Stimulated activated CD8-positive, alpha-beta memory T cell treated with anti-CD3 and anti-CD28 coated beads, Interleukin-7, amount 100 ng/mL, for 24 hours (primary cell): ENCODE measurements around the gene AGBL3.

Experiments used
- DNase-seq: peaks from one replicate; pipeline ENCODE4 v3.0.0-alpha.2; 2020; ENCODE audit warnings: low read depth

Gene AGBL3

DNA sequence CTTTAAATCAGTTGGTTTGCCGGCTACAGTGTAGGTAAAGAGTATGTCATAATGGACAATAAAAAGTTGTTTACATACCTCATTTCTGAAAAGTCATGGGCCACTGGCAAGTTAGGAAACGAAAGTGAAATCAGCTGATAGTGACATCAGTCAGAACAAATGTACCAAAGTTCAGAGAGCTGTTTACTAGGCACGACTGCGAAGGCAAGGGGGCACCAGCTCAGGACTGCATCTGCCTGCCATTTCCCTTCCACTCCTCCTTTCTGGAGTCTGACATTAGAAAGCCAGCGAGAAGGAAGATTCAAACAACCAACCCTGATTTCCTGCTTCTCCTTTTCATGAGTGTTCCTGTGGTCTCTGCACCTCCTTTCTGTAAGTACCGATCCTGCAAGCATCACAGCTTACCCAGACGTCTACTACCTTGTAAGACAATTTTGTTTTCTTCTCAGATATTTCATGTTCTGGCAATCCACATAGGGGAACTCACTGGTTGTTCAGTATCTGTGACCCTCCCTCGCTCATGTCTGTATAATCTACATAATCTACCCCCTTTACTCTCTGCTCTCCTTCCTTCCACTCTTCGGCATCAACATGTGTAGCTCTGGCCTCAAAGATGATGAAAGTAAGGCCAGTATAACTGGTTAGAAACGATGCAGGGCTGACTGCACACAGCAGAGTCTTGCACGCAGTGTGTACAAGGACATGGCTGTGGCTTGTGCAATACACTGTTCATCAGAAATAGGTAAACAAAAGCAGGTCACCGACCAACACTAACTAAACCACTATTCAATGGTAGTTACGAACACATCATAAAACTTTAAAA, 161.8 kb downstream of the AGBL3 start, which contains the start of gene TMEM140:
Gene TMEM140 (plus strand): TSS at position 174 of the 823 bp plus-strand sequence. CDS start 16,370 bp downstream, outside the sequence.
- DNase-seq, result no peak

DNA sequence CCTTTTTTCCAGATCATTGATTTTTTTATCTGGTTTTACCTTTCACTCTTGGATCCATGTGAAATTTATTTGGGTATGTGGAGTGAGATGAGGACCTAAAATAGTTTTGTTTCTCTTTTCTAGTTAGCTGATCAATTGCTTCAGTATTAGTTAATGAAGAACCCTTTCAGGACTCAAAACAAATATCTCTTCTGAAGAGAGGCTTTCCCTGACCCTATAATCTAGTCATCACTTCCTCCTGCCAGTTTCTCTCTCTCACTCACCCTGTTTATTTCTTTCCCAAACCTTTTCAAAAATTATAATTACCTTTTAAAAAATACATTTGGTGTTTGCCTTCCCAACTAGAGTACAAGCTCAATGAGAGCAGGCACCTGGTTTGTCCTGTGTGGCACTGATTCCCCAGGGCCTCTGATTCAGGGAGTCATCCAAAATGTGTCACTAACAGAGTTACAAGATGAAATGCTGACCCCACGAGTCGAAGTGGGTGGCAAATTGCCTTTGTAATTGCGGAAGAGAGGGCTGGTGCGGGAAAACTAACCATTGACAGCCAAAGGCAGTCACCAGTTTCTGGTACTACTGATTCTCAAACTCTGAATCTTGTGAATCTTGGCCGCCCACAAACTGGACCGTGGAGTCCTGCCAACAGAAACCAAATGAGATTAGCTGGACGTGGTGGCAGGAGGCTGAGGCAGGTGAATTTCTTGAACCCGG, 163.9 kb downstream of the AGBL3 start:
- DNase-seq, result no peak

DNA sequence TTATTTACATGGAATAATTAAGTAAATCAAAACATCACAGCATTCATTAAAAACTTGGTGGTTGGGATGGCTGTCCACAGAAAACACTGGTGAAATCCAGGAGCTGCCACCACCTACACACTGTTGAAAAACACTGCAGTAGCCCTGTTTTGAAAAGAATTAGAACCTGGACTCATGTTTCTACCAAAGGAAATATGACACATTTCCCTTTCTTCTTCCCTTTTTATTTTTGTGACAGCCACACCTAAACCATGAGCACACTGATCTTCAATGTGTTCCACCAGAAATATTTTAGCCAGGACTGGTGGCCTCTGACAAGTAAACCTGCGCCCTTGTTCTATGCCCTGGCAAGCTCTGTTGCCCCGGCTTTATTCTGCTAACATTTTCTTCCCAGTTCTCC, 164.8 kb downstream of the AGBL3 start:
- DNase-seq, result no peak

DNA sequence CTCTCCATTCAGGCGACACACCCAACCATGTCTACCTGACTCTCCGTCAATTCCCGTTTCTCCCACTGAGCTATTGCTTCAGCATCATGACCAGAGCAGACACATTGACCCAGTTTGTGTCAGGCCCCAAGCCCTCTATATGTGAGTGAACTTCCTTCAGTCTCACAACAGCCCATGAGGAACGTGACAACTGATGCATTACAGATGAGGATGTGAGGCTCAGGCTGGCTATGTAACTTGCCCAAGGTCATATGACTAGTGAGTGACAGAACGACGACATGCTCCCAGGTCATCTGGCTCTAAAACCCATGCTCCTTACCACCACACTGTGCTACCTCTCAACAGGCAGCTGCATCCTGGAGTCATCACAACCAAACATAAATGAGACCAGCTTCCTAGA, 165.2 kb downstream of the AGBL3 start:
- no peak for DNase-seq

DNA sequence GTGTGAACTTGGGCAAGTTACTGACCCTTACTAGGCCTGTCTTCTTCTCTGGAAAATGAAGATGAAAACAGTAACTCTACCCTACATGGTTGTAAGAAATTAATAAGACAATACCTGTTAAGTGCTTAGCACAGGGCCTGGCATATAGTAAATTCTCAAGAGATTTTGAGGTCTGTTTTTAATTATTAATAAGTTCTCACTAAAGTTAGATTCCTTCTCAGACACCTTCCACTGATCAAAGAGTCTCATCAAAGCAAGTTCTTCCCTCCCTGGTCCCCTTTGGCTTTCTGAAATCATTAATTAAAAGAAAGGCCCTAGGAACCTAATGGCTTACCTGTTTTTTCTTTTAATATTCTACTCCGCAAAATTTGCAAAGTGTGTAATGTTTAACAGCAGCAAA, 166.1 kb downstream of the AGBL3 start:
- DNase-seq, result no peak

DNA sequence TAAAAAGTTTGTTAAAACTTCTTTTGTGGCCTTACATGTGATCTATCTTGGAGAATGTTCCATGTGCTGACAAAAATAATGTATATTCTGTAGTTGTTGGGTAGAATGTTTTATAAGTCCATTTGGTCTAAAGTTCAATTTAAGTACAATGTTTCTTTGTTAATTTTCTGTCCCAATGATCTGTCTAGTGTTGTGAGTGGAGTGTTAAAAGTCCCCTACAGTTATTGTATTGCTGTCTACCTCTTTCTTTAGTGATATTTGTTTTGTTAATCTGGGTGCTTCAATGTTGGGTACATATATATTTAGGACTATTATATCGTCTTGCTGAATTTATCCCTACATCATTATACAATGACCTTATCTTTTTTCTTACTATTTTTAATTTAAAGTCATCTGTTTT, 168.4 kb downstream of the AGBL3 start:
- no peak for DNase-seq

DNA sequence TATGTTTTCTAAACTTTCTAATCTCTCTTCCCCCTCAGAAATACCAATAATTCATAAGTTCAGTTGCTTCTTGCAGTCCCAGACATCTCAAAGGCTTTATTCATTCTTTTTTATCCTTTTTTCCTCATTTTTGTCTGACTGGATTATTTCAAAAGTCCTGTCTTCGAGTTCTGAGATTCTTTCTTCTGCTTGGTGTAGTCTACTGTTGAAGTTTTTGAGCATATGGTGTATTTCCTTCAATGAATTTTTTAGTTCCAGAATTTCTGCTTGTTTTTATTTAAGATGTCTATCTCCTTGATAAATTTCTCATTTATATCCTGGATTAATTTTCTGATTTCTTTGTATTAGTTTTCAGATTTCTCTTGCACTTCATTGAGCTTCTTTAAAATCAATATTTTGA, 170.0 kb downstream of the AGBL3 start:
- no peak for DNase-seq

DNA sequence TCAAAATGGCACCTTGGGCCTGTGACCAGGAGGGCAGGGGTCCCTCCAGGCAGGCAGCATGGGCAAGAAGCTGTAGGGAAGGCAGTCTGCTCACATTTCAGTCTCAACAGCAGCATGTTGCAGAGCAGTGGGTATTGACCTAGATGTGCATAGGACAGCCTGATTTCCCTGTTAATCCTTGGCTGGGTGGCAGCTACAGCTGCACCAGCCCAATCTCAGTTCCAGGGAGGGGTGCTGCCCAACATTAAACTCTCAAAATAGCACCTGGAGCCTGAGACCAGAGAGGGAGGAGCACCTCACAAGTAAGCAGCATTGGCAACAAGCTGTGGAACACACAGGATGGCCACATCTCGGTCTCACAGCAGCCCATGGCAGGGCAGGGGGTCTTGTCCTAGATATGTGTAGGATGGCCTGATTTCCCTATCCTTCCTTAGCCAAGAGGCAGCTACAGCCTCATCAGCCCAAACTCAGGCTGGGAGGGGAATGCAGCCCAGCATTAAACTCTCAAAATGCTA, 171.9 kb downstream of the AGBL3 start:
- no peak for DNase-seq

DNA sequence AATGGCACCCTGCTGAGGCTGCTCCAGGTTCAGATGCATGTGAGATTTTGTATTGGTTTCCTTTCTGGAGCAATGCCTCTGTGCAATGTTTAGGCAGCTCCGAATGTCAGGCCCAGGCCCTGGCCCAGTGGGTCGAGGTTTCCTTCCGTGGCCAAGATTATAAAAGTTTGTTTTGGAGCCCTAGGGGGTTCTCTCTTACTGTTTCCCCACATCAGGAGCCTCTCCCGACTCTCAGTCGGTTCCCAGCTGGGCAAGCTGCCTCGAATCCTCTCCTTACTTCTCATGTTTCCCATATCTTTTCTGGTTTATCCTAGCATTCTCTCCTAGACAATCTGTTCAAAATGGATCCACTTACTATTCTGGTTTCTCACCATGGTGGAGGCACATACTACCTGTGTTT, 172.6 kb downstream of the AGBL3 start:
- no peak for DNase-seq

DNA sequence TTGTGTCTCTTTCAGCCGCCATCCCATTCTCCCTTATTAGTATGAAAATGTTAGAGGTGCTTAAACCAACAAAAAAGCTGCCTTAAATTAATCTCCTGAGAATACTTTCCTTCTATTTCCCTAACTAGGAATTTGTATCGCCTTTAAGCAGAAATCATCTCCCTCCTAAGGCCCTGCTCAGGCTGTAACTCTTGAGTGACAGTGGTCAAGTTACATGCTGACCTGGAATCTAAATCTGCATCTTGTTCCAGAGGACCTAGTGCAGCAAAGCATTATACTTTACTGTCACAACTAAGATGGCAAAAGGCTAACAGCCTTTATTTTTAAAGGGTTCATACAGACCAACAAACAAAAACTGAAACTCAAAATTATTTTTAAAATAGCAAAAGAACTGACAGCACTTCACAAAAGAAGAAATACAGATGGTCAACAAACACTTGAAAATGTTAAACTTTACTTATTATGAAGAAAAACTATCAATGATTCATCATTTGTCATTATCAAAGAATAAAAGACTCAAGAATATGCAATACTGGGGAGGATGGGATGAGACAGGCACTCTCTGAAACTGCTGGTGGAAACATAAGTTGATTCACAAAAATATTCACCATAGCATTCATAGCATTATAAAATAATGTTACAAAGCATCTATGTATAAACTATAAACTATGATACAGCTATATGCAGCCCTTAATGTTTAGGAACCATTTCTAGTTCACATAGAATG, 173.2 kb downstream of the AGBL3 start:
- no peak for DNase-seq

DNA sequence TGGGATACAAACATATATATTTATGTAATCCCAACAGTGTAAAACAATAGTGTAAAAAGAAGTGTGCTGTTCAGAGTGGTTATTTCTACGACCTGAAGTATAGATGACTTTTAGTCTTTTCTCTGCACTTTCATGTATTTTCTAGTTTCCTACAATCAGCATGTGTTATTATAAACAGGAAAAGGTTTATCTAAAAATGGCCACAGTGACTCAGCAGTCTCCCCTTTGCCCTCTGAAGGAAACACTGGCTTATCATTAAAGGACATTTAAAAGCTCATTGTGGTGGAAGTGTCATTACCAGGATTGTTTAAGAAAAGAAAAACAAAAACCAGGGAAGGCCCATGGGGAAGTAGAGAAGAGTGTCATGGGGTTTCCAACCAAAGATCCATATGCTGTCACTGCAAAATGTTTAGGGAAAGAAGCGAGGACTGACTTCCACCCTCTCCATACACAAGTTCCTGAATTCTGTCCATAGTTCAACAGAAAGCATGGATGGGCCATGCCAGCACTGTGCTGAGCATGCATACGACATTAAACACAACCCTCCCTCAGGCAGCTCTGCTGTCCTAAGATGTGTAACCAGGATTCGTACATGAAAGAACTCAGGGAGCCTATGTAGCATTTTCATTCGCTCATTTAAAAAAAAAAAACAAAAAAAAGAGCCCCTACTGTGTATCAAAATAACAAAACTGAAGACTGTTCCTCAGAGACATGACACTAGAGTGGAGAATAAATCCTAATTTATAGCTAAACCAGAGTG, 174.0 kb downstream of the AGBL3 start:
- no peak for DNase-seq

DNA sequence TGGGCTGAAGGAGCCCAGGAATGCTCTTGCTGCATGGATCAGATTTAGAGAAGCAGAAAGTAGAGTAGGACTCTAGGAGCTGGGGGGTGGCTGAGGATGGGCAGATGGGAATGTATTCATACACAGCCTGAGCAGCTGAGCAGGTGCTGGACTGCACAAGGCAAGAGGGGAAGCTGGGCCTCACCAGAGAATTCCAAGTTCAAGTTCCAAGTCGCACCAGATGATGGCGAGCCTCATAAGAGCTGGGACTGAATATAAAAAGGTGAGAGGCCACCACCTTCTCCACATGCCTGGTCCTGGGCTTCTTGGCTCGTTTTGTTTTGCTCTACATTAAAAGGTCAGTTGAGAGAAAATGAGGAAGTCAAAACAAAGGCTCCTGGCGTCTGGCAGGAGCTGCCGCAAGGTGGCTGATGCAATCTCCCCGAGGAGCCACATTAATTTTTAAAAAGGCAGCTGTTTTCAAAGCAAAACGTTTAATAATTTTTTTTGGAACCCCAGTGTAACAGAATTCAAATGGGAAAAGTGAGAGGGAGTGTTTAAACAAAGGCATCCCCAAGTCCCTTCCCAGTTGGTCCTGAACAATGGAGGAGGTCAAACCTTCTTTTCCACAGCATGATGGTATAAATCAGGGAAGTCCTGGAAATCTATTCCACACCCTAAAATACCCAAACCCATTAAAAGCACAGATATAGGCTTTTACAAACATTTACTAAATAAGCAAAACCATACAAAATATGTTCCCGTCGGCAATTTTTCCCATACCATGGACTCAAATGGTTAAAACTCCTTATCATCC, 174.7 kb downstream of the AGBL3 start:
- no peak for DNase-seq

DNA sequence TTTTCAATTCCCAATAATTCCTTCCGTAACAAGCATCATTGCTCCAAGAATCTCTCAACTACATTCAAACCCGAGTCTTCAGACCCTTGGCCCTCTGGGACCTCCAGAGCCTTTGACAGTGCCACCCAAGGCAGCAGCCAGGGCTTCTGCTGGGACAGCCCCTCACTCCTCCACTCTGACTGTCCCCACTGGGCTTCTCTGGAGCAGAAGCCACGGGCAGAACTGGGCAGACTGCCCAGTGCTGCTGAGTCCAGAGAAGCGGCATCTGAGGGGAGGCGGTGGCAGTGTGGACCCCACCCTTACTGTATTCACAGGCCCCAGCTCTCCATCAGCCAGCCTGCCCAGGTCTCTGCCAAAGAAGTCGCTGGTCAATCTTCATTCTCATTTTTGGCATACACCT, 175.4 kb downstream of the AGBL3 start:
- no peak for DNase-seq

DNA sequence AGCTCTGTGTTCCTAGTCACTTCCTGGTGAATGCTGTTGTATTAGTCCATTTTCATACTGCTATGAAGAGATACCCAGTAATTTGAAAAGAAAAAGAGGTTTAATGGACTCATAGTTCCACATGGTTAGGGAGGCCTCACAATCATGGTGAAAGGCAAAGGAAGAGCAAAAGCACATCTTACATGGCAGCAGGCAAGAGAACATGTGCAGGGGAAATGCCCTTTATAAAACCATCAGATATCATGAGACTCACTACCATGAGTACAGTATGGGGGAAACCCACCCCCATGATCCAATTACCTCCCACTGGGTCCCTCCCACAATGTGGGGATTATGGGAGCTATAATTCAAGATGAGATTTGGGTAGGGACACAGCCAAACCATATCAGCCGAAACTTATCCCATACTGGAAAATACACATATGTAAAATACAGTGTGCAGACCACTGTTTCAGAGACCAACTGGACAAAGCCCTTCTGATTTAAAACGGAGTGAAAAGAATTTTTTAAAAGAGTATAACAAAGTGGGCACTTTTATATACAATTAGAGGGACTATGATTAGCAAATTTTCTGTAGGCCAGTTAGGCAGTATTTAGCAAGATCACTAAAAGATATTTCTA, 176.2 kb downstream of the AGBL3 start:
- DNase-seq, result no peak

DNA sequence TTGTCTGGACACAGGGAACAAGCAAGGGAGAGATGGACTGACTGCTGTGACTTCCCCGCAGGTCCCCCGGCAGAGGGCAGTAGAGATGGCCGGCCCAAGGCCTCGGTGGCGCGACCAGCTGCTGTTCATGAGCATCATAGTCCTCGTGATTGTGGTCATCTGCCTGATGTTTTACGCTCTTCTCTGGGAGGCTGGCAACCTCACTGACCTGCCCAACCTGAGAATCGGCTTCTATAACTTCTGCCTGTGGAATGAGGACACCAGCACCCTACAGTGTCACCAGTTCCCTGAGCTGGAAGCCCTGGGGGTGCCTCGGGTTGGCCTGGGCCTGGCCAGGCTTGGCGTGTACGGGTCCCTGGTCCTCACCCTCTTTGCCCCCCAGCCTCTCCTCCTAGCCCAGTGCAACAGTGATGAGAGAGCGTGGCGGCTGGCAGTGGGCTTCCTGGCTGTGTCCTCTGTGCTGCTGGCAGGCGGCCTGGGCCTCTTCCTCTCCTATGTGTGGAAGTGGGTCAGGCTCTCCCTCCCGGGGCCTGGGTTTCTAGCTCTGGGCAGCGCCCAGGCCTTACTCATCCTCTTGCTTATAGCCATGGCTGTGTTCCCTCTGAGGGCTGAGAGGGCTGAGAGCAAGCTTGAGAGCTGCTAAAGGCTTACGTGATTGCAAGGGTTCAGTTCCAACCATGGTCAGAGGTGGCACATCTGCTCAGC, 178.2 kb downstream of the AGBL3 start:
- no peak for DNase-seq

DNA sequence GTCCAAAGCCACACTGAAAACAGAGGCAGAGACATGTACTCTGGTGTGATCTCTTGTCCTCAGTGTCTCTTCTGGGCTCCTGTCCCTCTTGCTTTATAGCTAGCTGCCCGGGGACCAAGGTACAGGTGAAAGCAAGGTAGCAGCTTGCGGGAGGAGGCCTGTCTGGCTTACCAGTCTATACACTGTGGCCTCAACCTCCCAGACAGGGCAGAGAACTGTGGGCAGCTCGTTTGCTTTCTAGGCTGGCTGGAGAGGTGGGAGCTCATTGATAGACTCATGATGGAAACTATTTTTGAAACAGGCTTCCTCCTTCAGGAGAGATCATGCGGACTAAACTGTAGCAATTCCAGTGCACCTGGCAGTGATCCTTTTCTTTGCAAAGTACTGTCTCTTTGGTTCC, 179.6 kb downstream of the AGBL3 start:
- no peak for DNase-seq

DNA sequence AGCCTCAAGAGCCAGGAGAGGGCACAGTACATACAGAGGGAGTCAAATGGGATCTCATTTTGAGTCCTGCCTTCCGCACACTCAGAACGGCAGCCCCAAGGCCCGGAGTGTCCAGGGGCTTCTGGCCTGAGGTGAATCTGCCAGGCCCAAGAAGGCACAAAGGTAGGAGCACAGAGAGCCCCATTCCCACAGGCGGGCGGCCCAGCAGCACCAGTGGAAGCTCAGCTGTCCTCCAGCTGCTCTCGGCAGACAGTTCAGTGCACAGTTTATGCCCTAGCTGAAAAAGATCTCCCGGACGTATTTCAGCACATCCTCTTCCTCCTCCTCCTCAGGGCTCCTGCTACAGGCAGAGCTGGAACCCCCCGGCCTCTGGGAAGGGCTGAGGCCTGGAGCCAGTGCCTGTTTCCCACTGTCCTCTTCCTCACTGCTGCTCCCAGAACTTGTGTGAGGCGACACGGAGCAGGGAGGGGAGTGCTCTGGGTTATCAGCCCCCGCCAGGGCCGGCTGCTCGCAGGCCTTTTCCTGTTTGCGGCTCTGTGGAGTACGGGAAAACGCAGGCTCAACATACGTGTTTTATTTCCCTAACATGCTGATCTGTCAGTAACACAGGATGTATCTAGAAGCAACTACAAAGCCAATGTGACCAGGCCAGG, 180.2 kb downstream of the AGBL3 start:
- no peak for DNase-seq

DNA sequence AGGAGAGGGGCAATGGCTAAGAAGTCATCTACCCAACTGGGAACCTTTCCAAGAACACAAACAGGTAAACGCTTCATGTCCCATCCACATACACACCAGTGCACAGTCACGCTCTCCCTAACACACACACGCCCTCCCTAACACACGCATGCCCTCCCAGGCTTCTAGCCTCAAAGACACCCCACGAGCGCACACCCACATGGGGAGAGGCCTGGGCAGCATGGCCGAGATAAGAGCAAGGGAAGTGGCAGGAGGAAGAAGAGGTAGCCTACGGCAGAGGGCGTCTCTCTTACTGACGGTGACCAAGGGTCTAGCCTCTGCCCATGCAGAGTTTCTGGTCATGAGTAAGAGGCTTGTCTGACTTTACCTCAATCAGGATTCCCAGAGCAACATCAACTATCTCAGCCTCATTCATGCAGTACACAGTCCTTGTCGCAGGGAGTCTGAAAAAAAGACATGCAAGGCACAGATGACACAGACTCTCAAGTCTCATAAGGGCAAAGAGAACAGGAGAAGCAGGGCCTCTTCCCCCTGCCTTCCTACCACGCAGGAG, 181.1 kb downstream of the AGBL3 start:
- no peak for DNase-seq

DNA sequence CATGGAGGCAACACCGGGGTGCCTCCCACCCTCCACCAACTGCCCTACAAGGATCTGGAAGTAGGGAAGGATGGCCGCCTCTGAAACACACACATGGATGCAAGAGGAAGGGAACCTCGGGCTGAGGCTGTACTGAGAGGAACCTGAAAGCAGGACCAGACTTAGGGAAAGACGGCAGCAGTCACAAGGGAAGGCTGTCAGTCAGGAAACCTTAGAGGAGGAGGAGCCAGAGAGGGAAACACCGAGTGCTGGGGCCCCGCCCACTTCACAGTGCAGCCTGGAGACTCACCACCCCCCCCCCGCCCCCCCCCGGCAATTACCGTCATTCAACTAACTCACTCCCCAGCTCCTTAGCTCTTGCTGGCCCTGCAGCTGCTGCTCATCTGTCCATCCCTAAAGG, 181.7 kb downstream of the AGBL3 start:
- no peak for DNase-seq
